ENCODE results near the gene ATAT1. TPM values are rescaled to one million over a fixed set of nuclear protein-coding genes. Genes with fewer than 3 reads are reported as not detected.

Gene ATAT1
- total and polyA plus RNA-seq, 9 of the 15 experiments (the other 6 are each of a cell fraction or from before 2014, with no cell fraction given), result 0.65 to 5.8 (median 1.6) TPM

DNA sequence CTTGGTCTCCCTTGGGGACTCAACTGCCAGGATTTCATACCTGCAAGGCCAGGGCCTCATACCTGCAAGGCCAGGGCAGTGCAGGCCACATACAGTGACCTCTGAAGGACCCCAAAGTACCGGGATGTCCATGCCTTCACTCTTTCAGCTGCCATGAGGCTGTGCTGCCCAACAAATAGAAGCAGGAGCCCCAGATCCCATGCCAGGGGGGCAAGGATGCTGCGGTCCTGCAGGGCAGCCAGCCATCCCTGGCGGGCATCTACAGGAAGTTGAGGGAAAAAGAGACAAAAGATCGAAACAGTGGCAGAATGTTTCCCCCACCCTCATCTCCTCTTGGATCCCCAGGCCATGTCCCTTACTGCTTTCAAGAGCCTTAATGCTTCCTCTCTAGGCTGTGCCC, 63.3 kb downstream of the ATAT1 start (continued):
- TF ChIP-seq, protein P1, sequence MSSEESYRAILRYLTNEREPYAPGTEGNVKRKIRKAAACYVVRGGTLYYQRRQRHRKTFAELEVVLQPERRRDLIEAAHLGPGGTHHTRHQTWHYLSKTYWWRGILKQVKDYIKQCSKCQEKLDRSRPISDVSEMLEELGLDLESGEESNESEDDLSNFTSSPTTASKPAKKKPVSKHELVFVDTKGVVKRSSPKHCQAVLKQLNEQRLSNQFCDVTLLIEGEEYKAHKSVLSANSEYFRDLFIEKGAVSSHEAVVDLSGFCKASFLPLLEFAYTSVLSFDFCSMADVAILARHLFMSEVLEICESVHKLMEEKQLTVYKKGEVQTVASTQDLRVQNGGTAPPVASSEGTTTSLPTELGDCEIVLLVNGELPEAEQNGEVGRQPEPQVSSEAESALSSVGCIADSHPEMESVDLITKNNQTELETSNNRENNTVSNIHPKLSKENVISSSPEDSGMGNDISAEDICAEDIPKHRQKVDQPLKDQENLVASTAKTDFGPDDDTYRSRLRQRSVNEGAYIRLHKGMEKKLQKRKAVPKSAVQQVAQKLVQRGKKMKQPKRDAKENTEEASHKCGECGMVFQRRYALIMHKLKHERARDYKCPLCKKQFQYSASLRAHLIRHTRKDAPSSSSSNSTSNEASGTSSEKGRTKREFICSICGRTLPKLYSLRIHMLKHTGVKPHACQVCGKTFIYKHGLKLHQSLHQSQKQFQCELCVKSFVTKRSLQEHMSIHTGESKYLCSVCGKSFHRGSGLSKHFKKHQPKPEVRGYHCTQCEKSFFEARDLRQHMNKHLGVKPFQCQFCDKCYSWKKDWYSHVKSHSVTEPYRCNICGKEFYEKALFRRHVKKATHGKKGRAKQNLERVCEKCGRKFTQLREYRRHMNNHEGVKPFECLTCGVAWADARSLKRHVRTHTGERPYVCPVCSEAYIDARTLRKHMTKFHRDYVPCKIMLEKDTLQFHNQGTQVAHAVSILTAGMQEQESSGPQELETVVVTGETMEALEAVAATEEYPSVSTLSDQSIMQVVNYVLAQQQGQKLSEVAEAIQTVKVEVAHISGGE (CRISPR knock-in tag; IDR thresholded peaks at IDR 0.05), result no peak
- TF ChIP-seq, protein P2, sequence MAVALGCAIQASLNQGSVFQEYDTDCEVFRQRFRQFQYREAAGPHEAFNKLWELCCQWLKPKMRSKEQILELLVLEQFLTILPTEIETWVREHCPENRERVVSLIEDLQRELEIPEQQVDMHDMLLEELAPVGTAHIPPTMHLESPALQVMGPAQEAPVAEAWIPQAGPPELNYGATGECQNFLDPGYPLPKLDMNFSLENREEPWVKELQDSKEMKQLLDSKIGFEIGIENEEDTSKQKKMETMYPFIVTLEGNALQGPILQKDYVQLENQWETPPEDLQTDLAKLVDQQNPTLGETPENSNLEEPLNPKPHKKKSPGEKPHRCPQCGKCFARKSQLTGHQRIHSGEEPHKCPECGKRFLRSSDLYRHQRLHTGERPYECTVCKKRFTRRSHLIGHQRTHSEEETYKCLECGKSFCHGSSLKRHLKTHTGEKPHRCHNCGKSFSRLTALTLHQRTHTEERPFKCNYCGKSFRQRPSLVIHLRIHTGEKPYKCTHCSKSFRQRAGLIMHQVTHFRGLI (CRISPR knock-in tag; IDR thresholded peaks at IDR 0.05), result no peak
- TF ChIP-seq ZNF217 (CRISPR knock-in tag; IDR thresholded peaks at IDR 0.05) (no peak), NR2F6 (CRISPR knock-in tag; IDR thresholded peaks at IDR 0.05) (no peak), PTRF (tag; IDR thresholded peaks at IDR 0.05) (no peak), ZNF212 (CRISPR knock-in tag; IDR thresholded peaks at IDR 0.05) (no peak), ZNF77 (CRISPR knock-in tag; IDR thresholded peaks at IDR 0.05) (0 out of 2 replicates have a peak, but pooled peaks have one; percentile 29), ZNF740 (CRISPR knock-in tag; IDR thresholded peaks at IDR 0.05) (no peak), ZNF740 (tag; IDR thresholded peaks at IDR 0.05) (no peak), RBM39 (optimal IDR thresholded peaks at IDR 0.05; ENCODE audit: low read depth, low read length) (no peak), CREB5 (CRISPR knock-in tag; IDR thresholded peaks at IDR 0.05) (no peak), BHLHE40 (IDR thresholded peaks at IDR 0.05; ENCODE audit: low read length) (no peak), ZNF224 (CRISPR knock-in tag; IDR thresholded peaks at IDR 0.05) (no peak), ZNF444 (CRISPR knock-in tag; IDR thresholded peaks at IDR 0.05) (no peak), ARID4B (CRISPR knock-in tag; IDR thresholded peaks at IDR 0.05) (peak; percentile 42; the same call in 1 of the 2 replicates)
- TF ChIP-seq, protein P3, sequence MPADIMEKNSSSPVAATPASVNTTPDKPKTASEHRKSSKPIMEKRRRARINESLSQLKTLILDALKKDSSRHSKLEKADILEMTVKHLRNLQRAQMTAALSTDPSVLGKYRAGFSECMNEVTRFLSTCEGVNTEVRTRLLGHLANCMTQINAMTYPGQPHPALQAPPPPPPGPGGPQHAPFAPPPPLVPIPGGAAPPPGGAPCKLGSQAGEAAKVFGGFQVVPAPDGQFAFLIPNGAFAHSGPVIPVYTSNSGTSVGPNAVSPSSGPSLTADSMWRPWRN (IDR thresholded peaks at IDR 0.05; ENCODE audit: low read depth), result no peak

All from K562 (cell line).